Activated CD8-positive, alpha-beta memory T cell treated with anti-CD3 and anti-CD28 coated beads, Interleukin-2, amount 50 U/mL, for 1 hour (primary cell): ENCODE results near the gene ERGIC3.

Experiments used
- DNase-seq: peaks from one replicate; pipeline ENCODE4 v3.0.0-alpha.2; 2020; ENCODE audit errors: extremely low read depth

The ERGIC3 gene

DNA sequence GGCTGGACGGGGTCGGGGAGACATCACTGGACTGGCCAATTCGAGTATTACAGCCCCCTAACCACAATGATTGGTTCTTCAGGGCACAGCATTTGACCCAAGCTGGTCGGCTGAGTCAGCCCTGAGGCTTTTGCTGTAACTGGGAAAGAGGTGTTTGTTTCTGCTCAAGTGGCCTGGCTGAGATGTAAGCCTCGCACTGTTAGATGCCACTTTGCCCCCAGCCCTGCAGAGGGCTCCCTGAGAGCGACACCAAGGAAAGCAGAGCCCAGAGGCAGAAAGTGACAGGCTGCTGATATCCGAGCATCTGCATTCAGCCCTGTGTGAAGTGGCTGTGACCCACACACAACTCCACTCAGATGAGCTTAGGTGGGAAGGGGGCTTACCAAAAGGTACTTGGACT lies 19.4 kb downstream of the ERGIC3 start:
- DNase-seq, result no peak

- no peak for DNase-seq
These were observed 19.8 kb downstream of the ERGIC3 start for GRCh38 chr20:35561671-35562070.

GRCh38 chr20:35562541-35563110 lies 20.7 kb downstream of the ERGIC3 start:
- DNase-seq, result no peak

- no peak for DNase-seq
These were observed 22.0 kb downstream of the ERGIC3 start for GRCh38 chr20:35563834-35564233.

DNA sequence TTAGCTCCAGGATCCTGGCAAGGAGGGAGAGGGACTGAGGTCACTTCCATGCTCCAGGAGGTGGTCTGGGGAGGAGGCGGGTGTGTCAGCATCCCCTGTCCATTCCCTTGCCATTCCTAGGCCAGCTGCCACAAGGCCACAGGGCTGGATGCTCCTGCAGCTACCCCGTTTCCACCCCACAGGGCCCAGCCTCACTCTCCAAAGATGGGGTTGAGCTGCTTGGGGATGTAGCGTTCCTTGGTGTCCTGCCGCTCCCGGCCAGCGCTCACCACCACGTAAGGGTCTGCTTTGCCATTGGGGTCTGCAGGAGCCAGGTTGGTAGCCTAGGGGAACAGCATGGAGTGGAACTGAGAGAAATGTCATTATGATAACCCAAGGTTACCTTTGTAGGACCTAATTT lies 23.0 kb downstream of the ERGIC3 start:
- DNase-seq, result no peak

DNA sequence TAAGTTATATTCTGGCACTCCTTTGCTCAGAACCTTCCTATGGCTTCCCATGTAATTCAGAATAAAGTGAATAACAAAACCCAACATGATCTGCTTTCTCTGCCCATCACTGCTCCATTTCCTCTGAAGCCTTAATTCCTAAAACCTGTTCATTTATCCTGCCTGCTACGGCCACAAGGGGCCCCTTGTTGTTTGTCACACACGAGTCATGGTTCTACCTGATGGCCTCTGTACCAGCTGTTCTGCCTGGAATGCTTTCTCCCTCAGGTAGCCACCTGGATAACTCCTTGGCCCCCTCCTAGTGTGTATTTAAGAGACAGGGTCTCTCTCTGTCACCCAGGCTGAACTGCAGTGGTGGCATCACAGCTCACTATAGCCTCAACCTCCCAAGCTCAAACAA lies 26.8 kb downstream of the ERGIC3 start:
- DNase-seq, result no peak

DNA sequence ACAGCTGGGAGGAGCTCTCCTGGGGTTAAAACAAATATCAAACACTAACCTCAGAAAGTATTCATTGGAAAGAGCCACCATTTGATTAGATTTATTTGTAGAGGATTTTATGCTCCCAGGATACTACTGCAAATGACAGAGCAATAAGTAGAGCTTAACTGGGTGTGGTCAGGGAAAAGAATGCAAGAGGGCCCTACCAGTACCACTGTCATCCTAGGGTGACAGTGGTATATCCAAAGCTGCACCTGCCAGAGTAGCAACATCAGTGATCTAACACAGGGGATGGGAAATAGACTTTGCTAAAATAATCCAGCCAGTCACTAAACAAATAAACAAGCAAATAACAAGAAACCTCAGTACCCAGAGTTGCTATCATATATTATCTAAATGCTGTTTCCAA lies 29.7 kb downstream of the ERGIC3 start:
- no peak for DNase-seq

- no peak for DNase-seq
These were observed 31.0 kb downstream of the ERGIC3 start for GRCh38 chr20:35572838-35573237.

GRCh38 chr20:35575958-35576357 lies 34.1 kb downstream of the ERGIC3 start:
- no peak for DNase-seq

- DNase-seq, result no peak
These were observed 34.9 kb downstream of the ERGIC3 start for GRCh38 chr20:35576816-35577215.

DNA sequence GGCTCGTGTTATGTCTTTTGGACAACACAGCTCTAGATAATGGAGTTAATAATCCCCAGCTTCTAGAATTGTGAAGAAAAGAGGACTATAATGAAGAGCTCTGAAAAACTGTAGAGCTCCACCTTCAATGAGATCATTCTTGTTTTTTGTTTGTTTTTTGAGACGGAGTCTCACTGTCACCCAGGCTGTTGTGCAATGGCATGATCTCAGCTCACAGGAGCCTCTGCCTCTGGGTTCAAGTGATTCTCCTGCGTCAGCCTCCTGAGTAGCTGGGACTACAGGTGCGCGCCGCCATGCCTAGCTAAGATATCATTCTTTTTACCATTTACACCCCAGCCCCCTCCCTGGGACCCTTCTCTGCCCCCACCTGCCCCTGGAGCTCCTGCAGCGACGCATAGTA lies 36.6 kb downstream of the ERGIC3 start:
- DNase-seq, result no peak

GRCh38 chr20:35579196-35579595 lies 37.3 kb downstream of the ERGIC3 start:
- no peak for DNase-seq

DNA sequence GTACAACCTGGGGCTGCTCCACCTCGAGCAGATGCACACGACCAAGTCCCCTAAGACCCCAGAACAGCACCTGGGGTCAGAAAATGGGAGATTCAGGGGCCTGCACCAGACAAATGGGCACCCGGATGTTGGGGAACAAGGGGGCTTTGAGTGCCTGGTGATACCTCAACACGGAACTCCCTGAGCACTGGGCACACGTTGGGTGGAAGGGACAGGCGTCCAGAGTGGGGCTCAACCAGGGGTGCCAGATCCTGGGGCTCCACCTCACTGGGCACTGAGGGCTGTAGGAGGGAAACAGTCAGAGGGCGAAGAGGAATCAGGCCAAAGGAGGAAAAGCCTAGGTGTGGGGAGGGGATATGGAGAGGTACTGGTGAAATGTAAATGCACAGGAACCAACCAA lies 40.3 kb downstream of the ERGIC3 start:
- no peak for DNase-seq

GRCh38 chr20:35582741-35583404 lies 41.0 kb downstream of the ERGIC3 start:
- DNase-seq, result no peak

DNA sequence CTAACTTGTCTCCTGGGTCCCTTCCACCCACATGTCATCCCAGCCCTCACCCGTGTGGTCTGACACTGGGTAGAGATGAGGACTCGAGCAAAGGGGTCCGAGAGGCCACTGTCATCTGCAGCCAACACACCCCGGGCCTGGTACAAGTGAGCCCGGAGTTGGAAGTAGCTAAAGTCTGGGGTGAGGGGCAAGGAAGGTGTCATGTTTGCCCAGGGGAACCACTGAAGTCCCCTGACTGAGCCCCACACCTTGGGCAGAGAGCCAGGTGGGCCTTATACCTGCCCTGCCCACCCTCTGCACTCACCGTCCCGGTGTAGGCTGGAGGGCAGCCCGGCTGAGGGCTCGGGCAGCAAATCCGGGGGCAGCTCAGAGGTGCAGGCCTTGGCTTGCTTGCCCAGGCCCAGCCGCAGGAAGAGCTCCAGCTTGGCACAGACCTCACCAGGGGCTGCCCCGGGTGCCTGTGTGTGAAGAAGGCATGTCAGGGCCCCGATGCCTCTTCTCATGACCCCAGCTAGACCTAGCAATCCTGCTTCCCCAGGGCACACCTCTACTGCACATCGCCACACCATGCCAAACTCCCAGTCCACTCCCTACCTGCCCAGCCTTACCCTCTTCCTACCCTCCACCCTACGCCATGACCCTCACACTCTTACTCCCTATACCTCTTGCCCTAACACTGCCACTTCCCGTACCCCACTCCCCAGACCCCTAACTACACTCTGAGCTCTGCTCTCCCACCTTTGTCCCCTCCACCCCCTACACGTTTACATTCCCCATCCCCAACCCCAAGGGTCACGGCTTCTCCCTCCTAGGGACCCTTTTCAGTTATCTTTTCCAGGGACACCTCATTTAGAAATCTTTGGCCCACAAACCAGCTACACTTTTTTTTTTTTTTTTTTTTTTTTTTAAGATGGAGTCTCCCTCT lies 42.0 kb downstream of the ERGIC3 start:
- DNase-seq, result no peak

- DNase-seq, result no peak
These were observed 45.0 kb downstream of the ERGIC3 start for GRCh38 chr20:35586751-35587425.

DNA sequence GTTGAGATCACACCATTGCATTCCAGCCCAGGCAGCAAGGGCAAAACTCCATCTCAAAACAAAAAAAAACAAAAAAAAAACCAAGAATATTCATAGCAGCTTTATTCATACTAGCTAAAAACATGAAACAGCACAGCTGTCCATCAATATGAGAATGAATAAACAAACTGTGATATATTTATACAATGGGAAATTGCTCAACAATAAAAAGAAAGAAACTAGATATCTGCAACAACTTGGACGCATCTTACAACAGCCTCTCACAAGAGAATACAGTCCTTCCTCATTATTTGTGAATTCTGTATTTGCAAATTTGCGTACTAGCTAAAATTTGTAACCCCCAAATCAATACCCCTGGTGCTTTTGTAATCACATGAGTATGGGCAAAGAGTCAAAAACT lies 45.6 kb downstream of the ERGIC3 start:
- DNase-seq, result no peak

- DNase-seq, result no peak
These were observed 46.5 kb downstream of the ERGIC3 start for GRCh38 chr20:35588397-35588796.

- DNase-seq, result no peak
These were observed 50.6 kb downstream of the ERGIC3 start for GRCh38 chr20:35592339-35592974.

- no peak for DNase-seq
These were observed 53.6 kb downstream of the ERGIC3 start for GRCh38 chr20:35595456-35595855.

DNA sequence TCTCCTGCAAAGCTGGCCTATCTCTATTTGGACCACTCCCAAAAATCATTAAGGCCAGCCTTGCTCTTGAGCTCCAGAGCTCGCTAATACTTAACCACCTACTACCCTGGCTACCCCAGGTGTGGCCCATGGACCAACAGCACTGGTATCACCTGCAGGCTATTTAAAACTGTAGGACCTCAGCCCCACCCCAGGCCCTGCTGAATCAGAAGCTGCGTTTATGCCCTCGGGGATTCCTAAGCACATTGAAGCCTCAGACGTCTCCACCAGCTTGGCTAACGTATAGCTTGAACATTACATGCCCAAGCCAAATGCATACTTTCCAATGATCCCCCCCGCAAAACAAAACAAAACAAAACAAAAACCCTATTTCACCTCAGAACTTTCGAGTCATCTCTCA lies 54.0 kb downstream of the ERGIC3 start:
- no peak for DNase-seq

DNA sequence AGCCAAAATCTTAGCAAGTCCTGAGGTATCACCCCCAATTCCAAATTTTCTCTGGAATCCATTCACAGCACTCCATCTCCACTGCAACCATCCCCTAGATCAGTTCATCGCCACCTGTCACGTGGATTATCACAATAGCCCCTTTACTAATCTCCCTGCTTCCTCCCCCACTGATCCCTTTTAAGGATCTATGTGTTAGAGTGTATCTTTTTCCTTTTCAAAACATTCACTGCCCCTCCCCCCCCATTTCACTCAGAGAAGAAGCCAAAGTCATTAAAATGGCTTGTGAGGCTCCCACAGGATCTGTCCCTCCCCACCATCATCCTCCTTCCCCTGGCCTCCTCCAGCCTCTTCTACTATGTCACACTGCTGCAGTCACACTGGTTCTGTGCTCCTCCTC lies 55.3 kb downstream of the ERGIC3 start:
- no peak for DNase-seq
